Progenitor cell of endocrine pancreas (in vitro differentiated cells): Measurements from ENCODE around the gene NR1H4. TPM values are rescaled to one million over a fixed set of nuclear protein-coding genes. Genes with fewer than 3 reads are reported as not detected.
"Not testable (repeated sequence)": the region's sequence is repeated elsewhere in the genome, so short reads cannot be mapped to it uniquely, and the experiment has no call there.

Experiments used
- DNase-seq: peaks from one replicate; pipeline ENCODE4 v3.0.0; 2021; ENCODE audit warnings: low spot score; ENCODE audit not compliant: unreplicated experiment
- H3K27ac Mint-ChIP-seq: 2 replicates; pipeline ENCODE4 v1.8.0; 2021; ENCODE audit warnings: mild to moderate bottlenecking, moderate library complexity, mixed read lengths
- H3K27me3 Mint-ChIP-seq: 2 replicates; pipeline ENCODE4 v1.8.0; 2021; ENCODE audit warnings: mixed read lengths
- H3K36me3 Mint-ChIP-seq: 2 replicates; pipeline ENCODE4 v1.8.0; 2022; ENCODE audit warnings: mixed read lengths; ENCODE audit not compliant: insufficient read depth
- H3K4me1 Mint-ChIP-seq: 2 replicates; pipeline ENCODE4 v1.8.0; 2021; ENCODE audit warnings: low read depth, mixed read lengths
- H3K4me3 Mint-ChIP-seq: 2 replicates; pipeline ENCODE4 v1.8.0; 2021; ENCODE audit warnings: low read depth, mild to moderate bottlenecking, moderate library complexity, mixed read lengths
- H3K9me3 Mint-ChIP-seq: 2 replicates; pipeline ENCODE4 v1.8.0; 2021; ENCODE audit warnings: low read depth, mixed read lengths
- CTCF ChIP-seq: fragments of 200-600 bp; sonication (generic); IDR thresholded peaks from one replicate; pipeline ENCODE4 v1.5.0; 2021; ENCODE audit warnings: antibody characterized with exemption, mild to moderate bottlenecking; ENCODE audit not compliant: unreplicated experiment
- total RNA-seq: library from RNA; stranded (reverse); gene quantifications from 2 replicates; pipeline ENCODE4 v1.2.1, GENCODE V29; 2021

NR1H4 gene
- total RNA-seq, 1 donor from 2014 or later = not detected

GRCh38 chr12:100494538-100494937 is 20.9 kb downstream of the NR1H4 start:
- H3K4me1 Mint-ChIP-seq = no peaks in the 10 kb centered on the region
- DNase-seq = no peak
- H3K9me3 Mint-ChIP-seq = no peaks in the 10 kb centered on the region
- H3K36me3 Mint-ChIP-seq = no peaks in the 10 kb centered on the region
- H3K27me3 Mint-ChIP-seq = no peaks in the 10 kb centered on the region
- TF ChIP-seq CTCF = no peak
- no peak overlapping the region for H3K4me3 Mint-ChIP-seq
- no peak overlapping the region for H3K27ac Mint-ChIP-seq

GRCh38 chr12:100497105-100497795 is 23.6 kb downstream of the NR1H4 start:
- no peak overlapping the region for H3K27ac Mint-ChIP-seq
- no peaks in the 10 kb centered on the region for H3K27me3 Mint-ChIP-seq
- no peak for TF ChIP-seq CTCF
- no peaks in the 10 kb centered on the region for H3K4me1 Mint-ChIP-seq
- no peaks in the 10 kb centered on the region for H3K36me3 Mint-ChIP-seq
- DNase-seq = no peak
- H3K4me3 Mint-ChIP-seq = no peak overlapping the region
- peaks cover under 1% of the 10 kb centered on the region for H3K9me3 Mint-ChIP-seq

GRCh38 chr12:100498141-100498540 is 24.5 kb downstream of the NR1H4 start:
- TF ChIP-seq CTCF = no peak
- H3K27ac Mint-ChIP-seq = no peak overlapping the region
- DNase-seq = no peak
- no peaks in the 10 kb centered on the region for H3K36me3 Mint-ChIP-seq
- H3K9me3 Mint-ChIP-seq = peaks cover 4% of the 10 kb centered on the region
- no peak overlapping the region for H3K4me3 Mint-ChIP-seq
- H3K27me3 Mint-ChIP-seq = no peaks in the 10 kb centered on the region
- peaks cover under 1% of the 10 kb centered on the region for H3K4me1 Mint-ChIP-seq

- TF ChIP-seq CTCF = no peak
- DNase-seq = no peak
- H3K36me3 Mint-ChIP-seq = no peaks in the 10 kb centered on the region
- no peak overlapping the region for H3K4me3 Mint-ChIP-seq
- H3K9me3 Mint-ChIP-seq = peaks cover 6% of the 10 kb centered on the region
- peaks cover 3% of the 10 kb centered on the region for H3K4me1 Mint-ChIP-seq
- H3K27ac Mint-ChIP-seq = no peak overlapping the region
- H3K27me3 Mint-ChIP-seq = no peaks in the 10 kb centered on the region
These were observed 25.8 kb downstream of the NR1H4 start for GRCh38 chr12:100499416-100499815.

GRCh38 chr12:100502718-100503117 is 29.1 kb downstream of the NR1H4 start:
- H3K4me3 Mint-ChIP-seq, H3K27me3 Mint-ChIP-seq: not testable (repeated sequence)

GRCh38 chr12:100503228-100503628 is 29.6 kb downstream of the NR1H4 start:
- H3K9me3 Mint-ChIP-seq = peaks cover 6% of the 10 kb centered on the region

More at GRCh38 chr12:100502718-100503117, 29.1 kb downstream of the NR1H4 start:
- H3K9me3 Mint-ChIP-seq, DNase-seq, H3K27ac Mint-ChIP-seq, H3K36me3 Mint-ChIP-seq, H3K4me1 Mint-ChIP-seq: not testable (repeated sequence)

More at GRCh38 chr12:100503228-100503628, 29.6 kb downstream of the NR1H4 start:
- Mint-ChIP-seq H3K4me3 (no peak overlapping the region), H3K4me1 (peaks cover 8% of the 10 kb centered on the region), H3K27me3 (no peaks in the 10 kb centered on the region), H3K36me3 (no peaks in the 10 kb centered on the region), H3K27ac (no peak overlapping the region)
- DNase-seq = no peak
- TF ChIP-seq CTCF = no peak
